ENCODE measurements around the gene TAF4B.

GRCh38 chr18:26290385-26290784, 64.1 kb downstream of the TAF4B start:
- TF ChIP-seq CTCF (IDR thresholded peaks at IDR 0.05; ENCODE audit: low read depth, low read length) (no peak), EZH2phosphoT487 (IDR thresholded peaks at IDR 0.05; ENCODE audit: low read depth) (no peak)
